K562 (cell line): ENCODE data around the gene PDCD11. TPM values are rescaled to one million over a fixed set of nuclear protein-coding genes. Genes with fewer than 3 reads are reported as not detected.

Source experiments
- CLOCK ChIP-seq: fragments of 250-450 bp; sonication (Bioruptor Pico); IDR thresholded peaks from 2 replicates; pipeline ENCODE4 v1.4.0; 2020; ENCODE audit warnings: mild to moderate bottlenecking, moderate library complexity, borderline replicate concordance
- HDGF ChIP-seq: fragments of 450-650 bp; IDR thresholded peaks from 2 replicates; pipeline ENCODE4 v1.6.1; 2016
- HES1 ChIP-seq: fragments of 450-650 bp; IDR thresholded peaks from 2 replicates; pipeline ENCODE4 v1.6.1; 2016; ENCODE audit warnings: low read depth, mild to moderate bottlenecking, moderate library complexity
- HINFP ChIP-seq: fragments of 450-650 bp; conservative IDR thresholded peaks from 2 replicates; pipeline ENCODE4 v1.6.1; 2016; ENCODE audit warnings: missing genetic modification characterization, low read depth, mild to moderate bottlenecking, control low read depth, missing compliant biosample characterization
- HNRNPUL1 ChIP-seq: fragments of 200-400 bp; formaldehyde crosslinking; IDR thresholded peaks from 2 replicates; pipeline ENCODE4 v1.6.1; 2017; ENCODE audit warnings: low read length
- HOXB6 ChIP-seq: fragments of 250-450 bp; sonication (Bioruptor Pico); IDR thresholded peaks from 2 replicates; pipeline ENCODE4 v1.5.1; 2022; ENCODE audit warnings: mild to moderate bottlenecking, borderline replicate concordance
- KLF6 ChIP-seq: fragments of 250-450 bp; sonication (Bioruptor Pico); IDR thresholded peaks from 2 replicates; pipeline ENCODE4 v1.4.0; 2020; ENCODE audit warnings: mild to moderate bottlenecking, moderate library complexity, borderline replicate concordance
- MXI1 ChIP-seq: IDR thresholded peaks from 2 replicates; pipeline ENCODE4 v1.6.1; 2011; ENCODE audit warnings: low read depth, mild to moderate bottlenecking, improper control_type of control experiment, low read length
- NR0B1 ChIP-seq: fragments of 450-650 bp; IDR thresholded peaks from one replicate; pipeline ENCODE4 v1.6.1; 2018; ENCODE audit warnings: mild to moderate bottlenecking, moderate library complexity; ENCODE audit not compliant: partially characterized antibody
- SNRNP70 ChIP-seq: fragments of 200-400 bp; formaldehyde crosslinking; optimal IDR thresholded peaks from 2 replicates; pipeline ENCODE3; 2017; ENCODE audit warnings: low read depth, low read length
- U2AF1 ChIP-seq: fragments of 200-400 bp; formaldehyde crosslinking; optimal IDR thresholded peaks from 2 replicates; pipeline ENCODE3; 2017; ENCODE audit warnings: mild to moderate bottlenecking, low read depth, low read length, moderate library complexity
- ZBTB49 ChIP-seq: sonication (generic); formaldehyde crosslinking; IDR thresholded peaks from 2 replicates; pipeline ENCODE4 v1.8.0; 2022; ENCODE audit warnings: missing genetic modification reagents, mild to moderate bottlenecking, borderline replicate concordance
- ZKSCAN1 ChIP-seq: fragments of 150-350 bp; IDR thresholded peaks from 2 replicates; pipeline ENCODE4 v1.6.1; 2016; ENCODE audit warnings: low read depth, low read length
- ZKSCAN3 ChIP-seq: fragments of 250-450 bp; sonication (Bioruptor Pico); IDR thresholded peaks from 2 replicates; pipeline ENCODE4 v1.4.0; 2020
- ZNF224 ChIP-seq: sonication (generic); formaldehyde crosslinking; IDR thresholded peaks from 2 replicates; pipeline ENCODE4 v1.8.0; 2022; ENCODE audit warnings: mild to moderate bottlenecking, missing genetic modification reagents
- ZNF24 ChIP-seq: fragments of 450-650 bp; IDR thresholded peaks from 2 replicates; pipeline ENCODE4 v1.6.1; 2016
- ZNF347 ChIP-seq: fragments of 450-650 bp; formaldehyde crosslinking; IDR thresholded peaks from 2 replicates; pipeline ENCODE4 v1.4.0; 2020; ENCODE audit warnings: low read depth, mild to moderate bottlenecking, moderate library complexity
- ZNF696 ChIP-seq: fragments of 250-450 bp; sonication (Bioruptor Pico); conservative IDR thresholded peaks from 2 replicates; pipeline ENCODE4 v1.4.0; 2020; ENCODE audit warnings: mild to moderate bottlenecking, moderate library complexity
- polyA plus RNA-seq, 8 experiments: library from polyadenylated mRNA; depleted of rRNA in 4 of 8; stranded (reverse) in 5 of 8; unstranded in 3 of 8; fragments of >200 nt; fragmentation: Nextera tagmentation in 2 of 8; fragmentation: Illumina TruSeq in 1 of 8; extraction: Ambion mirVana in 2 of 8; extraction: Trizol in 1 of 8; gene quantifications; 2 replicates each; pipeline versions ENCODE4 v1.2.1 to v1.2.3, GENCODE V29; 2011 to 2014; ENCODE audit warnings: inconsistent platforms in 1 of 8, missing spikeins in 1 of 8
- total RNA-seq, 7 experiments: library from RNA; depleted of rRNA in 6 of 7; stranded (reverse); fragments of >200 nt in 6 of 7; fragmentation: Illumina TruSeq in 2 of 7; extraction: Trizol in 2 of 7; gene quantifications; 2 replicates each; pipeline versions ENCODE4 v1.2.1 to v1.2.3, GENCODE V29; 2011 to 2021; ENCODE audit warnings: low replicate concordance in 1 of 7

Gene PDCD11
- total and polyA plus RNA-seq, 9 of the 15 experiments (the other 6 are each of a cell fraction or from before 2014, with no cell fraction given): 14.8 to 73.8 (median 50.0) TPM

GRCh38 chr10:103396067-103396788 is at the start of gene PDCD11, which contains the start of gene ATP5MK (continued):
- TF ChIP-seq NR0B1: no peak
- TF ChIP-seq CLOCK (CRISPR knock-in tag): no peak
- no peak for TF ChIP-seq HES1
- TF ChIP-seq KLF6: no peak; the same call in 1 of the 2 replicates
- TF ChIP-seq ZNF24: no peak
- TF ChIP-seq HINFP: no peak
- no peak for TF ChIP-seq HNRNPUL1
- TF ChIP-seq MXI1: peak; percentile 83
- TF ChIP-seq ZNF347: no peak
- TF ChIP-seq ZNF224 (CRISPR knock-in tag): no peak
- TF ChIP-seq ZKSCAN1: no peak
- no peak for TF ChIP-seq ZBTB49
- TF ChIP-seq SNRNP70: no peak
- TF ChIP-seq HOXB6 (CRISPR knock-in tag): no peak
- TF ChIP-seq U2AF1: no peak
- TF ChIP-seq HDGF: no peak
- TF ChIP-seq ZKSCAN3 (CRISPR knock-in tag): no peak
- no peak for TF ChIP-seq ZNF696 (CRISPR knock-in tag)
